OCI-LY7 (cell line): ENCODE data around the gene QKI.

Source experiments
- EZH2phosphoT487 ChIP-seq: fragments of 200-600 bp; sonication (generic); IDR thresholded peaks from 2 replicates; pipeline ENCODE4 v1.6.1; 2018; ENCODE audit warnings: low read depth, borderline replicate concordance, mild to moderate bottlenecking, mixed run types, antibody characterized with exemption, low read length, moderate library complexity, mixed read lengths
- TF ChIP-seq, protein P1 (sequence below): fragments of 200-600 bp; sonication (generic); conservative IDR thresholded peaks from 2 replicates; pipeline ENCODE4 v1.5.1; 2014; ENCODE audit warnings: mild to moderate bottlenecking, antibody characterized with exemption, low read length, moderate library complexity, mixed read lengths

DNA sequence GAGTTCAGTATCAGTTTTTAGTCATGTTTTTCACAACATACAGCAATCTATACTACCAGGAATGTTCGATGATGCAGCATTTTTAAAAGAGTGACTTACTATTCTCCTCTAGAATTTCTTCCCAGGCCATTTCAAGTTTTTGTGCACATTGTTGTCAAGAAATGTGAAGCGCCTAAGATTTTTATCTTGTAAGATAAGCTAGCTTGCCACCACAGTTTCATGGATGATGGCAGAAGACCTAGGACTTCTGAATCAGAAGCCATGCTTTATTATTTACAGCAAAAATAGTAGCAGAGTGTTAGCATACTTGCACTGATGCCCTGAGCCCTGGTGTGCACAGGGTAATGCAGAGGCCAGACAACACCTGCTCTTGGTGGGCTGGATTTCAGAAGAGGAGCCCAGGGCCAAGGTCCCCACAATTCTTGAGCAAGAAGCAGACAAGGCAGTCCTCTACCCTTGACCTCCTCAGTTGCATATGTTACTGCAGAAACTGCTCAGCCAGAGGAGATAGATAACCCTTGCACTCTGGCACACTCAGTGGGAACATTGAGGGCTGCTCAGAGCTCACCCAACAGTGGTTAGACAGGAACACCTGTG lies 99.2 kb downstream of the QKI start:
- TF ChIP-seq, protein P1, sequence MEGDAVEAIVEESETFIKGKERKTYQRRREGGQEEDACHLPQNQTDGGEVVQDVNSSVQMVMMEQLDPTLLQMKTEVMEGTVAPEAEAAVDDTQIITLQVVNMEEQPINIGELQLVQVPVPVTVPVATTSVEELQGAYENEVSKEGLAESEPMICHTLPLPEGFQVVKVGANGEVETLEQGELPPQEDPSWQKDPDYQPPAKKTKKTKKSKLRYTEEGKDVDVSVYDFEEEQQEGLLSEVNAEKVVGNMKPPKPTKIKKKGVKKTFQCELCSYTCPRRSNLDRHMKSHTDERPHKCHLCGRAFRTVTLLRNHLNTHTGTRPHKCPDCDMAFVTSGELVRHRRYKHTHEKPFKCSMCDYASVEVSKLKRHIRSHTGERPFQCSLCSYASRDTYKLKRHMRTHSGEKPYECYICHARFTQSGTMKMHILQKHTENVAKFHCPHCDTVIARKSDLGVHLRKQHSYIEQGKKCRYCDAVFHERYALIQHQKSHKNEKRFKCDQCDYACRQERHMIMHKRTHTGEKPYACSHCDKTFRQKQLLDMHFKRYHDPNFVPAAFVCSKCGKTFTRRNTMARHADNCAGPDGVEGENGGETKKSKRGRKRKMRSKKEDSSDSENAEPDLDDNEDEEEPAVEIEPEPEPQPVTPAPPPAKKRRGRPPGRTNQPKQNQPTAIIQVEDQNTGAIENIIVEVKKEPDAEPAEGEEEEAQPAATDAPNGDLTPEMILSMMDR, result no peak
- no peak for TF ChIP-seq EZH2phosphoT487
